Activated effector memory CD4-positive, alpha-beta T cell treated with anti-CD3 and anti-CD28 coated beads, Interleukin-2, amount 50 U/mL, for 16 hours (primary cell): ENCODE data around the gene NXF2.
A peak's percentile ranks its signal among the peaks of the same experiment; 100 is the strongest.
"Not testable (repeated sequence)": the region's sequence is repeated elsewhere in the genome, so short reads cannot be mapped to it uniquely, and the experiment has no call there.

ENCODE experiments used
- DNase-seq: peaks from one replicate; pipeline ENCODE4 v3.0.0-alpha.2; 2020

Gene NXF2

GRCh38 chrX:102246893-102247292 lies at the start of gene NXF2:
Gene NXF2 (plus strand): TSS chrX:102247167. CDS start chrX:102307079, 59,912 bp downstream.
- not testable (repeated sequence) for DNase-seq

GRCh38 chrX:102207940-102208339 lies 39.0 kb upstream of the NXF2 start:
- not testable (repeated sequence) for DNase-seq

GRCh38 chrX:102214986-102215385 lies 32.0 kb upstream of the NXF2 start, which contains the start of gene TCP11X1:
Gene TCP11X1 (plus strand): TSS chrX:102215301.
- not testable (repeated sequence) for DNase-seq

- not testable (repeated sequence) for DNase-seq
These were observed 30.5 kb upstream of the NXF2 start for GRCh38 chrX:102216497-102216896.

- DNase-seq: not testable (repeated sequence)
These were observed 11.3 kb upstream of the NXF2 start for GRCh38 chrX:102235678-102236077.

GRCh38 chrX:102240265-102240664 lies 6.7 kb upstream of the NXF2 start:
- not testable (repeated sequence) for DNase-seq

- DNase-seq: not testable (repeated sequence)
These were observed 25.3 kb downstream of the NXF2 start for GRCh38 chrX:102272231-102272630.

- no peak for DNase-seq
These were observed 91.2 kb downstream of the NXF2 start for GRCh38 chrX:102338162-102338561.

GRCh38 chrX:102339312-102340298 lies 92.6 kb downstream of the NXF2 start:
- peak; percentile 67 for DNase-seq

- no peak for DNase-seq
These were observed 94.9 kb downstream of the NXF2 start for GRCh38 chrX:102341867-102342266.

GRCh38 chrX:102345916-102346315 lies 98.9 kb downstream of the NXF2 start:
- DNase-seq: peak; percentile 86
